GM19372 (cell line): ENCODE measurements around the gene LTB.

Experiments used
- ATAC-seq: cut with Tn5 transposase; IDR thresholded peaks from one replicate; pipeline ENCODE4 v1.9.1; 2021; ENCODE audit warnings: mild to moderate bottlenecking, low read depth, moderate library complexity; ENCODE audit not compliant: unreplicated experiment

Gene LTB

GRCh38 chr6:31531771-31532643 lies 50.2 kb downstream of the LTB start:
- no peak for ATAC-seq

- no peak for ATAC-seq
Observed at GRCh38 chr6:31531162-31531561, 51.1 kb downstream of the LTB start.

- ATAC-seq = no peak
Observed at GRCh38 chr6:31530659-31531058, 51.6 kb downstream of the LTB start.
